ENCODE measurements around the gene SMIM20. TPM values are rescaled to one million over a fixed set of nuclear protein-coding genes. Genes with fewer than 3 reads are reported as not detected.

SMIM20 gene
- total and polyA plus RNA-seq, 9 of the 15 experiments (the other 6 are each of a cell fraction or from before 2014, with no cell fraction given): 25.1 to 51.0 (median 38.9) TPM

- no peak for TF ChIP-seq ARID3B (CRISPR knock-in tag; IDR thresholded peaks at IDR 0.05; ENCODE audit: borderline replicate concordance)
These were observed 29.8 kb downstream of the SMIM20 start (continued) for GRCh38 chr4:25943805-25944204.

- Histone ChIP-seq H3K9ac (ENCODE audit: insufficient read depth in 1 of 2, low read depth in 2 of 2, low read length in 2 of 2) (no peak overlapping the region), H3K9me3 (replicated peaks; ENCODE audit: control insufficient read depth, insufficient read depth, low read depth, low read length) (no peaks in the 10 kb centered on the region), H3K79me2 (ENCODE audit: control insufficient read depth, insufficient read depth, low read length) (no peaks in the 10 kb centered on the region), H3K27me3 (ENCODE audit: control insufficient read depth in 2 of 2, insufficient read depth in 2 of 2, low read length in 2 of 2) (peaks cover 28 to 39% of the 10 kb centered on the region in 2 experiments), H3K4me2 (ENCODE audit: insufficient read depth, low read length) (no peak overlapping the region), H3K27ac (ENCODE audit: extremely low read depth, low read depth, low read length) (no peak overlapping the region), H3K4me1 (replicated peaks in 1 of 2; ENCODE audit: control insufficient read depth in 2 of 2, insufficient read depth in 2 of 2, low read length in 2 of 2) (no peaks in the 10 kb centered on the region), H2AFZ (ENCODE audit: low read depth, low read length) (no peak overlapping the region), H3K36me3 (ENCODE audit: control insufficient read depth, insufficient read depth, low read length) (no peaks in the 10 kb centered on the region), H4K20me1 (replicated peaks; ENCODE audit: control insufficient read depth, insufficient read depth, low read length) (no peaks in the 10 kb centered on the region), H3K4me3 (no peak overlapping the region), H3K9me1 (ENCODE audit: control insufficient read depth, insufficient read depth, low read length) (no peaks in the 10 kb centered on the region)
- intact Hi-C loops (cut with micrococcal nuclease) (no loop called here), in situ Hi-C loops (cut with MboI) (no loop called here)
- FAIRE-seq: no peak
- WGBS (ENCODE audit: insufficient coverage, low coverage, missing lambda C conversion rate): 0% methylated on average over 1 of the region's 1 CpG
- no TSS peak for BruUV-seq (replicated peaks)
- CTCF ChIA-PET (ENCODE audit: low intra/inter-chr PET ratio): no interaction called here
- no peak for DNase-seq (ENCODE audit: extremely low read depth in 1 of 4, low spot score in 3 of 4)
- POLR2A ChIA-PET: no interaction called here
- ATAC-seq: no peak
- TF ChIP-seq ZFP91 (CRISPR knock-in tag; IDR thresholded peaks at IDR 0.05) (no peak), JUND (IDR thresholded peaks at IDR 0.05; ENCODE audit: borderline replicate concordance, low read depth, low read length) (no peak), JUND (tag; IDR thresholded peaks at IDR 0.05; ENCODE audit: borderline replicate concordance, low read depth, low read length) (no peak), ZBTB7A (IDR thresholded peaks at IDR 0.05; ENCODE audit: borderline replicate concordance, control insufficient read depth, low read depth, low read length) (no peak), ZNF830 (CRISPR knock-in tag; IDR thresholded peaks at IDR 0.05) (no peak), EGR1 (conservative IDR thresholded peaks at IDR 0.05) (no peak), SIX5 (IDR thresholded peaks at IDR 0.05; ENCODE audit: borderline replicate concordance in 1 of 2, insufficient read depth in 1 of 2, low read depth in 1 of 2, low read length in 2 of 2) (no peak), TEAD1 (CRISPR knock-in tag; IDR thresholded peaks at IDR 0.05) (no peak), NCOR1 (IDR thresholded peaks at IDR 0.05) (no peak), ZNF395 (CRISPR knock-in tag; IDR thresholded peaks at IDR 0.05) (no peak), USF1 (CRISPR knock-in tag; IDR thresholded peaks at IDR 0.05) (no peak), ARID2 (IDR thresholded peaks at IDR 0.05) (no peak), ZBTB5 (IDR thresholded peaks at IDR 0.05) (no peak)
These were observed 34.0 kb downstream of the SMIM20 start for GRCh38 chr4:25948051-25948450.
